ENCODE measurements around the gene TCERG1L.
"Not testable (repeated sequence)": the region's sequence is repeated elsewhere in the genome, so short reads cannot be mapped to it uniquely, and the experiment has no call there.

TCERG1L gene

GRCh38 chr10:131137223-131137622 is 174.3 kb downstream of the TCERG1L start:
- no peak for DNase-seq

GRCh38 chr10:131136336-131136735 is 175.2 kb downstream of the TCERG1L start:
- not testable (repeated sequence) for DNase-seq

GRCh38 chr10:131135716-131136115 is 175.8 kb downstream of the TCERG1L start:
- DNase-seq = no peak

- no peak for DNase-seq
These were observed 176.9 kb downstream of the TCERG1L start for GRCh38 chr10:131134651-131135050.

- no peak for DNase-seq
These were observed 177.4 kb downstream of the TCERG1L start for GRCh38 chr10:131134001-131134576.

- no peak for DNase-seq
These were observed 178.8 kb downstream of the TCERG1L start for GRCh38 chr10:131132681-131133080.

- no peak for DNase-seq
These were observed 179.6 kb downstream of the TCERG1L start for GRCh38 chr10:131131726-131132591.

GRCh38 chr10:131130025-131130424 is 181.5 kb downstream of the TCERG1L start:
- DNase-seq = no peak

GRCh38 chr10:131129544-131129943 is 182.0 kb downstream of the TCERG1L start:
- no peak for DNase-seq

GRCh38 chr10:131128731-131129130 is 182.8 kb downstream of the TCERG1L start:
- DNase-seq = no peak

GRCh38 chr10:131127610-131128009 is 183.9 kb downstream of the TCERG1L start:
- DNase-seq = no peak

GRCh38 chr10:131127138-131127589 is 184.4 kb downstream of the TCERG1L start:
- DNase-seq = no peak

GRCh38 chr10:131126321-131127137 is 185.0 kb downstream of the TCERG1L start:
- peak; percentile 3 for DNase-seq

GRCh38 chr10:131125511-131126225 is 185.9 kb downstream of the TCERG1L start:
- DNase-seq = no peak

- no peak for DNase-seq
These were observed 186.6 kb downstream of the TCERG1L start for GRCh38 chr10:131124945-131125344.

GRCh38 chr10:131123496-131123895 is 188.0 kb downstream of the TCERG1L start:
- DNase-seq = no peak

- no peak for DNase-seq
These were observed 189.9 kb downstream of the TCERG1L start for GRCh38 chr10:131121511-131122035.

GRCh38 chr10:131119626-131120355 is 191.7 kb downstream of the TCERG1L start:
- DNase-seq = no peak

- no peak for DNase-seq
These were observed 193.9 kb downstream of the TCERG1L start for GRCh38 chr10:131117416-131118212.

GRCh38 chr10:131116991-131117375 is 194.5 kb downstream of the TCERG1L start:
- DNase-seq = no peak
